OCI-M1 (cell line): ENCODE results near the gene RGS19.

ENCODE experiments used
- DNase-seq: peaks from one replicate; lab custom pipeline; 2025; lab: John Stamatoyannopoulos, UW

Gene RGS19

DNA sequence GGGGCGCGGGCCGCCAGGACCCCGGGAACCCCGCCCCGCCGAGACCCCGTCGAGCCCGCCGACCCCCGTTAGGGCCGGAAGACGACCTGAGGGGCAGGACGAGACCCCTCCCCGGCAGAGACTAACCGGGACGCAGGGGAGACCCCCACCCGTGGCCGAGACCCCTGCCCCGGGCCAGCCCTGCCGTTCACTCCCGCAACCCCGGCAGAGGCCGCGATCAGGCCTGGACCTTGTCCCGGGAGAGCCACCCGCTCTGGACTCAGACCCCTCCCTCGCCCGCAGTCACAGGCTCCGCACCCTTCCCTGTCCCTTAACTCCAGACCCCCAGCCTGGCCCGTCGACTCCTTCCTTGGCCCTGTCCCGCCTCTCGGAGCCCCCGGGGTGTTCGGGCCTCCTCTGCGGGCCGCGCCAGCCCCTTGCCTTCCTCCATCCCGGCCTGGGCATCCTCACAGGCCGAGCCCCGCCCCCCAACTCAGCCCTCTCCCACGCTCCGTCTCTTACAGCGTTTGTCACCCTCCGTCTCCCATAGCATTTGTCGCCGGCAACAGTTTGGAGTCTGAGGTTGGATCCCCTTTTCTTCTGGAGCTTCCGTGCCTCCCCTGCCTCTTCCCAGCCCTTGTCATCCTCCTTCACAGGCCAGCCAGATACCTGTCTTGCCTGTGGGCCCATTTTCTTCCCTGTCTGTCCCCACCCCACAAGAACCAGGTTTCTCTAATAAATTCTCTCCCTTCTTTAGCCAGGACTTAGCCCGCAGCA, 15.8 kb downstream of the RGS19 start:
- no peak for DNase-seq

DNA sequence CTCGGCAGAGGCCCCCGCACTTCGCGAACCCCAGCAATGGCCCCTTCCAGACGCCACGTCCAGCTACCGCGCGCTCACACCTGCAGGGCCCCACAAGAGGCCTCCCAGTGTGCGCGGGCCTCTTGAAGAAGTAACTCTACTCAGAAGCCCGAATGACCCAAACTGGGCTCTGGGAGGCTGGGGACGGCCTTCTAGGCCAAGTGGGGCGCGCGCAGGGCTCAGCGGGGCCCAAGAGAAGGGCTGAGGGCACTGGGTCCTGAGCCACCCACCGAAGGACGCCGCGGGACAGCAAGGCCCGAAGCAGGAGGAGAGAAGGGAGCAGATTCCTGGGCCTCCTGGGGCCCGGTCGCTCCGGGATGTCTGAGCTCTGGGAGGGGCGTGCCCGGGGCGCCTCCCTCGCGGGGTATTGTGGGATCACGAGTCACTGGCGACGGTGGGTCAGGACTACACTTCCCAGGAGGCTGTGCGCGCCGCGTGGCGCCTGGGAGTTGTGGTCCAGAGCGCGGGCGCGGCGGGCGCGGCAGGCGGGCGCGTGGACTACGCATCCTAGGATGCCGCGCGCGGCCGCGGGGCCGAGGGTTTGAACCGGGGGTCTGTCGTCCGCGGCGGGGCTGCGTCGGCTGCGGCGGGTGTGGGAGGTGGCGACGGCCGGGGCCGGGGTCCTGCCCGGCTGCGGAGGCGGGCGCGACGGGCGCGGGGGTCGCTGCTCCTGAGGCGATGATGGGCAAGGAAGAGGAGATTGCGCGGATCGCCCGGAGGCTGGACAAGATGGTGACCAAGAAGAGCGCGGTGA, 16.5 kb downstream of the RGS19 start, which contains the start of gene TCEA2:
TCEA2 (plus strand) TSS at position 603 of the 793 bp plus-strand sequence; CDS start at position 718, 115 bp downstream.
- peak; percentile 92 for DNase-seq

DNA sequence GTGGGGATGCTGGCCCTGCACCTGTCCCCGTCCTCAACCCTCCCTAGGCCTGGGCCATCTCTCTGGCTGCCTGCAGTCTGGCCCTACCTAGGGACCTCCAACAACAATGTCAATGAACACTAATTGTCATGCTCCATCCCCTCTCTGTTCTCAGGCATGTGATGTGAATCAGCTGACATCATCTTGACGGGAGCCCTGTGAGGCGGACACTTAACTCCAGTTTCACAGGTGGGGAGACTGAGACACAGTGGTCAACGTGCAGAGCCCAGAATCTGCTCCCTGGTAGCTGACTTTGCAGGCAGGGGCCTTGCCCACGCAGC, 17.1 kb downstream of the RGS19 start:
- DNase-seq = no peak

DNA sequence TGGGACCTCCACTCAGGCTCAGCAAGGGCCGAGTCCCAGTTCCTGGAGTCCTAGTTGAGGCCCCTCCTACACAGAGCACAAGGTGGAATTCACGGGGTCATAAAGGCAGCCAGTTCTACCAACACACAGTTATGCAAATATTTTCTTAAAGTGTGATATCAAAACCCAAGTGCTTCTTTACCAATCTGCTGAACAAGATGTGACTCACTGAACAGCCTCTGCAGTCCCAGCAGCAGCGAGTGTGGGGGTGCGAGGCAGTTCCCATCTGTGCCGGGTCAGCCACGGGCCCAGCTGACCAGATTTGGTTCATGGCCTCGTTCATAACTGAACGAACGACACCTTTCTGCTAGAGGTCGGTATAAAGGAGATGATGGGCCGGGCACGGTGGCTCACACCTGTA, 20.8 kb downstream of the RGS19 start:
- no peak for DNase-seq

DNA sequence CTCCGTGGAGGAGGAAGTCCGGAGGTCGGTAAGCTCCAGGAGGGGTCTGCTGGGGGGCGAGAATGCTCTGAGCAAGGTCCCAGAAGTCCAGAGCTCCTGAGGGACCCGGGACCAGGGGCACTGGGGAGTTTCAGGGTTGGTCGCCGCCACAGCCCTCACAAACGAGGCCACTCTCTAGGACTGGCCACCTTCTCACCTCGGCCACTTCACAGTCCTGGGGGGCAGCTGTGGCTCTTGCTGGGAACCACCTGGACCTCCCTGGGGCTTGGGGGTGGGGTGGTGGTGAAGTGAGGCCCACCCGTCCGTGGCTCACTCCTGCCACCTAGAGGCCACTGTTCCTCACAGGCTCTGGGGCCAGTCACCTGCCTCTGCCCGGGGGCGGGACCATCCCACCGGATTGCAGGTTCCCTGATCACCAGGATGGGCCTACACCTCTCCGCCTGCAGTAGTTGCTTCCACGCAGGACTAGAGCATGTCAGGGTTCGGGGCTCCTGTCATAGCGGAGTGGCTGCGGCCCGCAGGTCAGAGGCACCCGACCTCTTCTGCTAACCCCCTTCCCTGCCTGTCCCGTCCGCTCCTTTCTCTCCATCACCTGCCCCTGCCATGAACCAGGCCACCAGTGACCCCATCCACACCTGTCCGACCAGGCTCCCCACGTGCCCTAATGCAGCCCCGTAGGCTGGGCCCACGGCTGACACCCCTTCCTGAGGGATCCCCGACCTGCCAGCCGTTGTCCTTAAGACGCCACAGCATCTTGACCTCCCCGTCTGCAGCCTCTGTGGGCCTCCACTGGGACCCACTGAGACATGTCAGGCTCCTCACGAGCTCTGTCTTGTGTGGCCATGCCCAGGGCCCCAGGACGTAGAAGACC, 21.5 kb downstream of the RGS19 start:
- DNase-seq = peak; percentile 67

DNA sequence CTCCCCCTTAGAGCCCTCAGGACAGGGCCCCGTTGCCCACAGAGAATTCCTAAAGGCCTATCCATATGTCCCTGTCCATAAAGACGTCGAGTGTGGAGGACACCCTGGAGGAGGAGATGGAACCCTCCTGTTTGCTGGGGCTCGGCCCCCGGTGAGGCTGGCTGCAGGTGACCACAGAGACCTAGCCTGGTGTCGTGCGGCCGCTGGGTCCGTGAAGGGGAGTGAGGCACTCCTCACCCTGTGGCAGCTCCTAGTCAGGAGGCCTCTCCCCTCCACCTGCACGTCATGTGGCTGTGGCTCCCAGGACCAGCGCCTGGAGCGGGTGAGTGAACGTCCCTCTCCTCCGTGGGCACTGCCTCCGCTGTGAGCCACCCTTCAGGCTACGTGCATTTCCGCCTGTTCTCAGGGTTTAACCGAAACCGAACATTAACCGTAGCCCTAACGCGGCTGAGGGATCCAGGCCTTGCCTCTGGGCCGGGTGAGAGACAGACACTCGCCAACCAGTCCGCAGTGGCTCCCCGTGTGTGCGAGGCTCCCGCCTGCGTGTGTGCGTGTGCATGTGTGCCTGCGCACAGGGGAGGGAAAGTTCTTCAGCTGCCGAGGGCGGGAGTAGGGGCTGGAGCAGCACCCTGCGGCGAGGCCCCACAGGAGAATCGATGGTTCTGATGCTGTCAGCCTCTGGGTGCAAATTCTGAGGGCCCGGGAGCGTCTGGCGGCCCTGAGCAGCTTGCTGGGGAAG, 22.3 kb downstream of the RGS19 start:
- no peak for DNase-seq

DNA sequence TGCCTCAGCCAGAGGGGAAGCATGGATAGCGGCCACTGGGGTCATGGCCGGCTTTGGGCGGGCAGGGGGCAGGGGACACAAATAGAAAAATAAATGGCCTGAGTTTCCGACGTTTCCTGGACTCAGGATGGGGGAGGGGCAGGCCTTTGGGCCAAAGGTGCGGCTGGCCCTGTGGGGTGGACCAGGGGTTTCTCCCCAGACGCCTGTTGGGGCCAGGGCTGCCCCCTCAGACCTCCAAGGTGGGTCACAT, 22.8 kb downstream of the RGS19 start:
- no peak for DNase-seq

DNA sequence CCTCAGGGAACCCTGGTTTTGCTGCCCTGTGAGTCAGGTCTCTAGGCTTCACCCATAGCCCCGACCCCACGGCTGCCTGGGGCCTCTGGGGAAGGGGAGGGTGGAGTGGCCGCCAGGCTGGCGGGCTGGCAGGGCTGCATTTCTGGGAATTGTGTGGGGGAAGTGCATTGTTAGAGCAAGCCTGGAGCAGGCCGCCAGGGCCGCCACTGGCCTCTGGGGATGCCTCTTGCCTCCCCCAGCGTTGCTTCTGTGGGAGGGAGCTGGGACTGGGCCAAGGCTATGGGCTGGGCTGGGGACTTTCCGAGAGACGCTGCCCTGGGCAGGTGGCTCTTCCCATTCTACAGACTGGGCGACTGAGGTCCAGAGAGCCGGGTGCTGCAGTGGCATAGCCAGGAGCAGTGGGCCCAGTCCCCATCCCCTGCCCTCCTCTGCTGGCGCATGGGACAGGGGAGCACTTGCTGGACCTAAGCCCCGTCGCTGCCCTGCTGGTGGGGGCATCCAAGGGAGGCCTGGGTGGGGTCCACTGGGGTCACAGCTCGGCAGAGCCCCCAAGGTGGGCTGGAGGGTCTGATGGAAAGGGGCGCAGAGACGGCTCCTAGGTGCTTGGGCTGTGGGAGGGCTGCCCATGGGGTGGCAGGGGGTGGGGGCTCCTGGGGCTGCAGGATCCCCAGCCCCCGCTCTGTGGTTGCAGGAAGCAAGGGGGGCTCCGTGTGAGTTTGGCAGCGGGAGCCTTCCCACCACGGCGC, 23.3 kb downstream of the RGS19 start:
- DNase-seq = peak; percentile 49

DNA sequence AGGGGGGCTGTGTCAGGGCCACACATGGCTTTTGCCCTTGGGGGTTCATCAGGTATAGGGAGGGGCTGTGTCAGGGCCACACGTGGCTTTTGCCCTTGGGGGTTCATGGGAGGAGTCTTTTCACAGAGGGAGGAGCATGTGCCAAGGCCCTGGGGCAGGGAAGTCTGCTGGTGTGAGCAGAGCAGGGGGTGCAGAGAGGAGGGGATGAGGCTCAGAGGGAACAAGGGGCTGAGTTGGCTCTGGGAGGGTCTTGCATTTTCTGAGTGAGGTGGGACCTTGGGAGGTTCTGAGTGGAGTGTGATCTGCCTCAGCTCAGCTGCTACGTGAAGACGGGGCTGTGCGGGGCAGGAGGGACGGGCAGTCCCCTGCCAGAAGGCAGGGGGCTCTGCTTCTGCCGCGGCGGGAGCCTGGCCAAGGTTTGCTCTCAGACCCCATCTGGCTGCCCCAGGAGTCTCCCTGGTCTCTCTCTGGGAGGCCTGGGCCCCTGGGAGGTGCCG, 23.9 kb downstream of the RGS19 start:
- no peak for DNase-seq

DNA sequence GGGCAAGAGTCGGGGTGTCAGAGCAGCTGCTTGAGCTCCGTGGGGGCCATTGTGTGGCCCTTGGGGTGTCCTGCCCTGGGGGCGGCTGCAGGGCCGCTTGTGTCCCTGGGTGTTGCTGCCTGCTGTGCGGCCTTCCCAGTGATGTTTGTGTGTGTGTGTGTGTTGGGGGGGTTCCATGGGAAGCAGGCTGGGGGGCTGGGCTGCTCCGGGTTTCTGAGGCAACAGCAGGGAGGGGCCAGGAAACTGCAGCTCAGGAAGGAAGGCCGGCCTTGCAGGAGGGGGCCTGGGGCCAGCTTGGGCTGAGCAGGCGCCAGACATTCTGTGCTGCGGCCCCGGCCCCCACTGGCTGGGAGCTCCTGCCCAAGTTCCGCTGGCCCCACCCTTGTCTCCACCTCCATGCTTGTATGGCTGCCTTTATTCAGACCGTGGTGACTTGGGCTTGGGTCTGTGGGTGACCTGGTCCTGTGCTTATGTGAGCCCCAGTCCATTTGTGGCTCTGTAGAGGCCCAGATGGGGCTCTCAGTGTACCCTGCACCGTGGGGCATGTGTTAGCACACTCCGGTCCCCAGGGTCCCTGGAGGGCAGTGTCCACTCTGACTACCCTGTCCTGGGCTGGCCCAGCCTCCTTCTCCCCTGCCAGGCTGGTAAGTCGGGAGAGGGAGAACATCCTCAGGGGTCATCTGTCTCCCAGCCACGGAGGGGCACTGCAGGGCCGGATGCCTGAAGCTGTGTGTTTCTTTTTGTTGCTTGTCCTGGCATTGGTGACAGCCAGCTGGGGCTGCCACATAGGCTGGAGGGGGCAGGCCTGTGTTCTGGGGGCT, 25.3 kb downstream of the RGS19 start:
- peak; percentile 70 for DNase-seq

DNA sequence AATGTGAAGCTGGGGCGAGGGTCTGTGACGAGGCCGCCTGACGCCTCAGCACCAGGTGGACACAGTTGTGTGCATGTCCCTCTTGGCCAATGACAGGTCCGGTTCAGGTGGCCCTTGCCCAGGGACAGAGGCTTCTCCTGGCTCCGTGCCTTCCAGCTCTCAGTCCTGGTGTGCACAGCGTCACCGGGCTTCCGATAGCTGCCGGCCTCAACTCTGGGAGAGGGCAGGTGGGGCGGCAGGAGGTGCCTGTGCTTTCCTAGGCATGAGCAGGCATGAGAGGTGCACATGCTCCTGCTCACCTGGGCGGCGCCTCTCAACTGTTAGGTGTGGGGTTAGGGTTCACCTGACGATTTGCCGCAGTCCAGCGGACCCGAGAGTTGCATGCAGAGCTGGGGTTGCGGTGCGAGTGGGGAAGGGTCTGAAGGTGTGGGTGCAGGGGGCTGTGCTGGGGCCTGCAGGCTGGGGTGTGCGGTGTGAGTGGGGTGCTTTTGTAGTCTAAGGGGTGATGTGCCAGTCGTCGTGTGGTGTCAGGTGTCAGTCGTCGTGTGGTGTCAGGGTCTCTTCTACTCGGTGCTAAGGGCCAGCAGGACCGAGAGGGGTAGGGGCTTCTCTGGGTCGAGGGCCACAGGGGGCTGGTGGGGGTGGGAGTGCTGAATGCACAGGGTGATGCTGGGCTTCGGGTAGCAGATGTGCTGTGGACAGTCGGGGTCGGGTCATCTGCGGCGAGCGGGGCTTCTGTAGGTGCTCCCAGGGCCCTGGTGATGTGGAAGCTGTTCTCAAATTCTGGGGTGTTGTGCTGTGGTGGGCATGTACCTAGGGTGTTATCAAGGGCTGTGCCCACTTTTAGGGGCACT, 26.1 kb downstream of the RGS19 start:
- DNase-seq = no peak

DNA sequence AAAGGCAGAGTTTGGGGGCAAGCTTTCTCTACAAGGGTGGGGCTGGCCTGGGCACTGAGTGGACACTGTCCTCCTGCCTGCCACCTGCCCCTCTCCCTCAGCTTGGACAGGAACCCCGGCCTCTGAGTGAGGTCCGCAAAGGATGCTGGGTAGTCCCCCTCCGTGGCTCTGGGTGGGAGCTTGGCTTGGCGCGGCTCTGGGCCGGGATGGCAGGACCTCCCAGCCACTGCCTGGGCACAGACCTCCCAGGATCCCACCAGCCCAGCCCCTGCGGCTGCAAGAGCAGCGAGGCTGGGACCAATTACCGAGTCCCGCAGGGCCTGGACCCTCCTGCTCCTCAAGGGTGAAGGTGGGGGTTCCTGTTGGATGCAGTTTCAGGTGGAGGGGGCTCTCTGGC, 27.0 kb downstream of the RGS19 start:
- DNase-seq = no peak

DNA sequence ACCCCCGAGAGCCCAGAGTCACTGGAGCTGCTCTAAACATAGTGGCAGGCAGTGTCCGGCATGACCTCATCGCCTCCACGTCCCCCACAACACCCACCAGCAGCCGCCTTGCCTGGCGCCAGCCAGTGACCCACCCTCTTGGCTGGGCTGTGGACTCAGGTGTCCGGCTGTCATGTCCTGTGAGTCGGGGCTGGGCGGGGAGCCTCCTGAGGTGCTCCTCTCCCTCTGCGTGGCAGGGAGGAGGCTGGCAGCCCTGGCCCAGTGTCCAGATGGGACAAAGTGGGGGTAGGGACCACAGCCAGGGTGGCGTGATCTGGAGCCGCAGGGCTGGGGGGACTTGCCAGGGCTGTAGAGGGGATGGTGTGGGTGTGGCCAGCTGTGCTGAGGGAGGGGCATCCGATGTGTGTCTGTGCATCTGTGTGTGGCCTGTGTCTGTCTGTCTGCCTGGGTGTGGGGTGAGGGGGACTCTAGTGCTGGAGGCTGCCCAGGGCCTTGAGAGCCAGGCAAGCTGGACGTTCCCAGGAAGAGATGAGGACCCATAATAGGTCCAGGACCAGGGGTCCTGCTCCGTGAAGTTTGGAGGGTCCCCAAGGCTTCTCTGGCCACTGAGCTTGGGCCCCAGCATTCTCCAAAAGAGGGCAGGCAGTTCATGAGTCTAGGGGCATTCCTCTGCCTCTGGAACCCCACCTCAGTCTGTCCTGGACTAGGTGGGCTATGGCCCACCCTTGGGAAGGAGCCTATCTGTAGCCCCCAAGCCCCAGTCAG, 27.6 kb downstream of the RGS19 start:
- DNase-seq = no peak

DNA sequence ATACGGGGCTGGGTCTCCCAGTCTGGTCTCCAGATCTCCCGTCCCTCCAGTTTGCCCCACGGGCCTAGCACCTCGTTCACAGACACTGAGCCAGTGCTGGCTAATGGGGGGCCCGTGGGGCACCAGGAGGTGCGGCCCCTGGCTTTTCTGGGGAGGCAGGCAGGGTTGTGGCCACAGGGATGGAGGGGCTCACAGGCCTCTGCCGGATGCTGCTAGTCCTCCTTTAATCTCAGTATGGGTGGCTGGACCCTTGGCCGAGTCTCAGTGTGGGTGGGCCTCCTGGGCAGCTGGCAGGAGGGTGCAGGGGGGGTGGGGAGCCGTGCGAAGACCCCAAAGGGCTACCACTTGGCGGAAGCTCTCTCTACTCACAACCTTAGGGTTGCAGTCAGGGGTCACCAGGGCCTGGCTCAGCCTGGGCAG, 28.3 kb downstream of the RGS19 start:
- DNase-seq = no peak

DNA sequence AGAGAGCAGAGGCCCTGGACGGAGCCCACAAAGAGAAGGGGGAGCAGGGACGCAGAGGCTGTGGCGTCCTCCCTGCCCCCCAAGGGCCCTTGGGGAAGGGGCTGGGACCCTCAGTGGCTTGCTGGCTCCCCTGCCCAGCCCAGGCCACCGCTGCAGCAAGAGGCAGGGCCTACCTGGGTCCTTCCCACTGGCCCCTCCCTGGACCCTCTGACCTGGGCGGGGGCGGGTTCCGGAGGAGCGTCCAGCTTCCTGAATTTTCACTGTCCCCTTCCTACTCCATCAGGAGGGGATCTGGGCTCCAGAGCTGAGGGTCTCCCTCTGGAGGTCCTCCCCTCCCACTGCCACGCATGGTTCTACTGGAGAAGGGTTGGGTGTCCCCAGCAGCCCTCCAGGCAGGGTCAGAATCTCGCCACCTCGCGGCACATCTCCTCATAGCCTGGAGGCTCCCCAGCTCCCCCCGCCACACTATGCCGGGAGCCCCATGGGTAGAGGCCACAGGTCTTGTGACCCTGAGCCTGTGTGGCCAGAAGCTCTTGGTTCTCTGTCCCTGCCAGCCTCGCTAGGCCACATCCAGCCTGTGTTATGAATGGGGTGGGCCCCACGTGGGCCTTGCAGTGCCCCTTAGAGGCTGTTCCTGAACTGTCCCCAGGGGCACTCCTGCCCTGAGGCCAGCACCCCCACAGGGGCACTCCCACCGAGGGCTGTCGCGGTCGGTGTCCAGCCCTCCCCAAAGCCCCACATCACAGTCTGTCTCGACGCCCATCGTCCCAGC, 28.9 kb downstream of the RGS19 start:
- peak; percentile 32 for DNase-seq

DNA sequence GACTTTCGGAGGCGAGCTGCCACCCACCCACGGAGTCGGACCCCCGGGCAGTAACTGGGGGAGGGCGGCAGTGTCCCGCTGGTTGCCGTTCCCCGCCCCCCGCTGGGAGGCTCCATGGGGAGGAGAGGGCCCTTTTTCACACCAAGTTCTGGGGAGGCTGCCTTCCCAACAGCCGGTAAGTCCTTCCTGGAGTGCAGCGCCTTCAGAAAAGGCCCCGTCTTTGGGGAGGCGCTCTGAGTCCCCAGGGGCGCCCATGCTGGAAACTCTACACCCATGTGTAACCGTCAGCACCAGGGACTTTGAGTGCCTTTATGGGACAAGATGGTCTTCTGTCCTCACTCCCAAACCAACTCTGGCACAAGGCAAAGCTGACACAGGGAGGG, 29.4 kb downstream of the RGS19 start:
- DNase-seq = no peak

DNA sequence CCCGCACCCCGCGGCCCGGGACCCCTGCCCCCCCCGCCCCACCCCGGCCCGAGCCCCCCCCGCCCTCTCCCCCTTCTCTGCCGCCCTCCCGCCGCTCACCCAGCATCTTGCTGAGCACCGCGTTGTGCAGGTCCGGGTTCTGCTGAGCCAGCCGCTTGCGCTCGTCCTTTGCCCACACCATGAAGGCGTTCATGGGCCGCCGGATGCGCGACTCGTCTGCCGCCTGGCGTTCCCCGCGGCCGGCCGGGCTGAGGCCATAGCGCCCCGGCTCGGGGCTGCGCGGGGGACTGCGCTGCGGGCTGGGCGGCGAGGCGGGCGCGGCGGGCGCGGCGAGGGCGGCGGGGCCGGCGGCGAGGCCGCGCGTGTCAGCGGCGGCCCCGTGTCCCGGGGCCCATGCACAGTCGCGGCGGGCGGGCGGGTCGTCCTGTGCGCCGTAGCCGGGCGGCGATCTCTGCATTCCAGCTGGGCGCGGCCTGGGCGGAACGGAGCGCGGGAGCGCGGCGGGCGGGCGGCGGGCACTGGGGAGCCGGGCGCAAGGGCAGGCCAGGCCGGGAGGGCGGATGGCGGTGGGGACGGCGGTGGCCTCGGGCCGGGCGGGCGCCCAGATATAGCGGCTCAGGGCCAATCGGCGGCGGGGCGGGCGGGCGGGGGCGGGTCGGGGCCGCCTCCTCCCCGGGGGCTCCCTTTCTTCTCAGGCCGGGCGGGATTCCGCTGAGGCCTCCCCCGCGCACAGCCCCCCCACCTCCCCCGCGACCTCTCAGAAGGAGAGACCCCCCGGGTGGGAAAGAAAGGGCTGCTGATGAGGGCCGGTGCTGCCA, 30.0 kb downstream of the RGS19 start, which contains the start of gene SOX18:
SOX18 (minus strand) TSS at position 580 of the 818 bp plus-strand sequence; CDS start at position 457, 123 bp downstream.
- DNase-seq = peak; percentile 59
